SK-N-SH (cell line): Measurements from ENCODE around the gene ESM1.

Experiments
- FOXJ3 ChIP-seq: sonication (generic); formaldehyde crosslinking; IDR thresholded peaks from 2 replicates; pipeline ENCODE4 v1.5.1; 2020; ENCODE audit warnings: mild to moderate bottlenecking, missing genetic modification reagents
- FOXM1 ChIP-seq: IDR thresholded peaks from 2 replicates; pipeline ENCODE4 v1.4.0; 2012; ENCODE audit warnings: low read depth, mild to moderate bottlenecking
- MXI1 ChIP-seq: IDR thresholded peaks from 2 replicates; pipeline ENCODE4 v1.6.1; 2012; ENCODE audit warnings: mild to moderate bottlenecking, low read depth, low read length, improper control_type of control experiment
- NRF1 ChIP-seq: IDR thresholded peaks from 2 replicates; pipeline ENCODE4 v1.6.1; 2012; ENCODE audit warnings: low read depth, mild to moderate bottlenecking, low read length
- POLR2AphosphoS5 ChIP-seq: IDR thresholded peaks from 2 replicates; pipeline ENCODE4 v1.6.1; 2012; ENCODE audit warnings: low read depth, low read length
- RCOR1 ChIP-seq: fragments of 150-350 bp; IDR thresholded peaks from 2 replicates; pipeline ENCODE4 v1.6.1; 2017; ENCODE audit warnings: antibody characterized with exemption, low read length
- RFX5 ChIP-seq: IDR thresholded peaks from 2 replicates; pipeline ENCODE4 v1.6.1; 2012; ENCODE audit warnings: mild to moderate bottlenecking, improper control_type of control experiment, low read length
- RXRA ChIP-seq: IDR thresholded peaks from 2 replicates; pipeline ENCODE4 v1.4.0; 2012; ENCODE audit warnings: low read depth, mild to moderate bottlenecking, borderline replicate concordance
- TAF1 ChIP-seq: IDR thresholded peaks from 2 replicates; pipeline ENCODE4 v1.6.1; 2012; ENCODE audit warnings: low read depth, mild to moderate bottlenecking, low read length, moderate library complexity, borderline replicate concordance
- TEAD4 ChIP-seq: IDR thresholded peaks from 2 replicates; pipeline ENCODE4 v1.4.0; 2012; ENCODE audit warnings: mild to moderate bottlenecking, borderline replicate concordance; ENCODE audit not compliant: insufficient read depth
- USF2 ChIP-seq: fragments of 150-350 bp; IDR thresholded peaks from 2 replicates; pipeline ENCODE4 v1.6.1; 2017; ENCODE audit warnings: antibody characterized with exemption, low read length, low read depth, borderline replicate concordance
- TF ChIP-seq, protein P1 (sequence below): IDR thresholded peaks from 2 replicates; pipeline ENCODE4 v1.4.0; 2012; ENCODE audit warnings: low read depth
- TF ChIP-seq, protein P2 (sequence below): fragments of 200-600 bp; sonication (generic); IDR thresholded peaks from 2 replicates; pipeline ENCODE4 v1.6.1; 2017; ENCODE audit warnings: antibody characterized with exemption, mild to moderate bottlenecking, moderate library complexity
- TF ChIP-seq, protein P3 (sequence below): IDR thresholded peaks from 2 replicates; pipeline ENCODE4 v1.6.1; 2012; ENCODE audit warnings: mild to moderate bottlenecking, low read depth, low read length, moderate library complexity

DNA sequence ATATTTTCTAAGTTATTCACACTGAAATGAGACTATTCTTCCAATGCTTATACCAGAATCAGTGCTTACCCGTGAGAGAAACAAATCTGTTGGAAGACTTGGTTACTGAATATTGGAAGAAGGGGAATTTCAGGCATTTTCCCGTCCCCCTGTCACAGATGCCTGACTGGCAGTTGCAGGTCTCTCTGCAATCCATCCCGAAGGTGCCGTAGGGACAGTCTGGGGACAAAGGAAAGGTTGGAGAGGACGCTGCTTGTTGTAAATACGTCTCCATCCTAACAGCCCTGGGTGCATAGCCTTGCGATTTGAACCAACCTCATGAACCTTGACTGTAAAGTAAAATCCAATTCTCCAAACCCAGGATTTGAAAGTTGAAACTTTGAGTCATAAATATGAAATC, 3.5 kb downstream of the ESM1 start:
- TF ChIP-seq, protein P1, sequence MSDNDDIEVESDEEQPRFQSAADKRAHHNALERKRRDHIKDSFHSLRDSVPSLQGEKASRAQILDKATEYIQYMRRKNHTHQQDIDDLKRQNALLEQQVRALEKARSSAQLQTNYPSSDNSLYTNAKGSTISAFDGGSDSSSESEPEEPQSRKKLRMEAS, result no peak
- TF ChIP-seq, protein P2, sequence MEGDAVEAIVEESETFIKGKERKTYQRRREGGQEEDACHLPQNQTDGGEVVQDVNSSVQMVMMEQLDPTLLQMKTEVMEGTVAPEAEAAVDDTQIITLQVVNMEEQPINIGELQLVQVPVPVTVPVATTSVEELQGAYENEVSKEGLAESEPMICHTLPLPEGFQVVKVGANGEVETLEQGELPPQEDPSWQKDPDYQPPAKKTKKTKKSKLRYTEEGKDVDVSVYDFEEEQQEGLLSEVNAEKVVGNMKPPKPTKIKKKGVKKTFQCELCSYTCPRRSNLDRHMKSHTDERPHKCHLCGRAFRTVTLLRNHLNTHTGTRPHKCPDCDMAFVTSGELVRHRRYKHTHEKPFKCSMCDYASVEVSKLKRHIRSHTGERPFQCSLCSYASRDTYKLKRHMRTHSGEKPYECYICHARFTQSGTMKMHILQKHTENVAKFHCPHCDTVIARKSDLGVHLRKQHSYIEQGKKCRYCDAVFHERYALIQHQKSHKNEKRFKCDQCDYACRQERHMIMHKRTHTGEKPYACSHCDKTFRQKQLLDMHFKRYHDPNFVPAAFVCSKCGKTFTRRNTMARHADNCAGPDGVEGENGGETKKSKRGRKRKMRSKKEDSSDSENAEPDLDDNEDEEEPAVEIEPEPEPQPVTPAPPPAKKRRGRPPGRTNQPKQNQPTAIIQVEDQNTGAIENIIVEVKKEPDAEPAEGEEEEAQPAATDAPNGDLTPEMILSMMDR, result no peak
- TF ChIP-seq TEAD4, result no peak
- TF ChIP-seq FOXJ3 (CRISPR knock-in tag), result no peak
- no peak for TF ChIP-seq RFX5
- TF ChIP-seq MXI1, result no peak
- TF ChIP-seq TAF1, result no peak
- no peak for TF ChIP-seq FOXM1
- TF ChIP-seq NRF1, result no peak
- TF ChIP-seq, protein P3, sequence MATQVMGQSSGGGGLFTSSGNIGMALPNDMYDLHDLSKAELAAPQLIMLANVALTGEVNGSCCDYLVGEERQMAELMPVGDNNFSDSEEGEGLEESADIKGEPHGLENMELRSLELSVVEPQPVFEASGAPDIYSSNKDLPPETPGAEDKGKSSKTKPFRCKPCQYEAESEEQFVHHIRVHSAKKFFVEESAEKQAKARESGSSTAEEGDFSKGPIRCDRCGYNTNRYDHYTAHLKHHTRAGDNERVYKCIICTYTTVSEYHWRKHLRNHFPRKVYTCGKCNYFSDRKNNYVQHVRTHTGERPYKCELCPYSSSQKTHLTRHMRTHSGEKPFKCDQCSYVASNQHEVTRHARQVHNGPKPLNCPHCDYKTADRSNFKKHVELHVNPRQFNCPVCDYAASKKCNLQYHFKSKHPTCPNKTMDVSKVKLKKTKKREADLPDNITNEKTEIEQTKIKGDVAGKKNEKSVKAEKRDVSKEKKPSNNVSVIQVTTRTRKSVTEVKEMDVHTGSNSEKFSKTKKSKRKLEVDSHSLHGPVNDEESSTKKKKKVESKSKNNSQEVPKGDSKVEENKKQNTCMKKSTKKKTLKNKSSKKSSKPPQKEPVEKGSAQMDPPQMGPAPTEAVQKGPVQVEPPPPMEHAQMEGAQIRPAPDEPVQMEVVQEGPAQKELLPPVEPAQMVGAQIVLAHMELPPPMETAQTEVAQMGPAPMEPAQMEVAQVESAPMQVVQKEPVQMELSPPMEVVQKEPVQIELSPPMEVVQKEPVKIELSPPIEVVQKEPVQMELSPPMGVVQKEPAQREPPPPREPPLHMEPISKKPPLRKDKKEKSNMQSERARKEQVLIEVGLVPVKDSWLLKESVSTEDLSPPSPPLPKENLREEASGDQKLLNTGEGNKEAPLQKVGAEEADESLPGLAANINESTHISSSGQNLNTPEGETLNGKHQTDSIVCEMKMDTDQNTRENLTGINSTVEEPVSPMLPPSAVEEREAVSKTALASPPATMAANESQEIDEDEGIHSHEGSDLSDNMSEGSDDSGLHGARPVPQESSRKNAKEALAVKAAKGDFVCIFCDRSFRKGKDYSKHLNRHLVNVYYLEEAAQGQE, result no peak
- no peak for TF ChIP-seq POLR2AphosphoS5
- TF ChIP-seq USF2, result no peak
- no peak for TF ChIP-seq RXRA
- no peak for TF ChIP-seq RCOR1
